Chondrocyte (in vitro differentiated cells): Measurements from ENCODE around the gene GNB1. TPM values are rescaled to one million over a fixed set of nuclear protein-coding genes. Genes with fewer than 3 reads are reported as not detected.
A peak's percentile ranks its signal among the peaks of the same experiment; 100 is the strongest.

Experiments
- DNase-seq: peaks from one replicate; pipeline ENCODE4 v3.0.0; 2021; ENCODE audit warnings: mixed read lengths, low spot score
- H3K27ac Mint-ChIP-seq: one replicate; pipeline ENCODE4 v1.8.0; 2021; ENCODE audit warnings: mild to moderate bottlenecking, moderate library complexity, mixed read lengths; ENCODE audit not compliant: unreplicated experiment
- H3K27me3 Mint-ChIP-seq: 2 replicates; pipeline ENCODE4 v1.8.0; 2021; ENCODE audit warnings: low read depth, mixed read lengths
- H3K36me3 Mint-ChIP-seq: 2 replicates; pipeline ENCODE4 v1.8.0; 2021; ENCODE audit warnings: low read depth, mixed read lengths
- H3K4me1 Mint-ChIP-seq: 2 replicates; pipeline ENCODE4 v1.8.0; 2021; ENCODE audit warnings: low read depth, mild to moderate bottlenecking, mixed read lengths
- H3K4me3 Mint-ChIP-seq: one replicate; pipeline ENCODE4 v1.8.0; 2021; ENCODE audit warnings: mild to moderate bottlenecking, moderate library complexity, mixed read lengths; ENCODE audit not compliant: unreplicated experiment
- H3K9me3 Mint-ChIP-seq: 2 replicates; pipeline ENCODE4 v1.8.0; 2021; ENCODE audit warnings: low read depth, mixed read lengths
- CTCF ChIP-seq: fragments of 200-600 bp; sonication (generic); IDR thresholded peaks from 2 replicates; pipeline ENCODE4 v1.5.0; 2021; ENCODE audit warnings: antibody characterized with exemption, mild to moderate bottlenecking, moderate library complexity
- total RNA-seq: library from RNA; stranded (reverse); gene quantifications from 3 replicates; pipeline ENCODE4 v1.2.1, GENCODE V29; 2021

The GNB1 gene
- total RNA-seq, 1 donor from 2014 or later: 538 TPM

GRCh38 chr1:1893291-1893985, 2.6 kb upstream of the GNB1 start:
- no peaks in the 10 kb centered on the region for H3K36me3 Mint-ChIP-seq
- no peaks in the 10 kb centered on the region for H3K27me3 Mint-ChIP-seq
- no peak for TF ChIP-seq CTCF
- H3K4me3 Mint-ChIP-seq: no peak overlapping the region
- no peak overlapping the region for H3K27ac Mint-ChIP-seq
- peaks cover 29% of the 10 kb centered on the region for H3K4me1 Mint-ChIP-seq
- no peaks in the 10 kb centered on the region for H3K9me3 Mint-ChIP-seq
- DNase-seq: no peak

GRCh38 chr1:1892763-1893120, 1.9 kb upstream of the GNB1 start:
- Mint-ChIP-seq H3K36me3 (no peaks in the 10 kb centered on the region), H3K4me1 (peaks cover 36% of the 10 kb centered on the region), H3K27ac (no peak overlapping the region), H3K4me3 (no peak overlapping the region), H3K27me3 (no peaks in the 10 kb centered on the region), H3K9me3 (no peaks in the 10 kb centered on the region)
- no peak for DNase-seq
- TF ChIP-seq CTCF: no peak

- TF ChIP-seq CTCF: no peak
- H3K36me3 Mint-ChIP-seq: no peaks in the 10 kb centered on the region
- no peak for DNase-seq
- peaks cover 40% of the 10 kb centered on the region for H3K4me1 Mint-ChIP-seq
- H3K27ac Mint-ChIP-seq: peak overlapping the region; percentile 86
- H3K27me3 Mint-ChIP-seq: no peaks in the 10 kb centered on the region
- H3K9me3 Mint-ChIP-seq: no peaks in the 10 kb centered on the region
- peak overlapping the region; percentile 73 for H3K4me3 Mint-ChIP-seq
Measured at GRCh38 chr1:1892079-1892762, 1.3 kb upstream of the GNB1 start.

- Mint-ChIP-seq H3K27me3 (no peaks in the 10 kb centered on the region), H3K4me1 (peaks cover 43% of the 10 kb centered on the region), H3K36me3 (no peaks in the 10 kb centered on the region), H3K9me3 (no peaks in the 10 kb centered on the region), H3K27ac (peak overlapping the region; percentile 86), H3K4me3 (peak overlapping the region; percentile 73)
- TF ChIP-seq CTCF: peak; percentile 20
- peak; percentile 93 for DNase-seq
Measured at GRCh38 chr1:1891349-1892078, 627 bp upstream of the GNB1 start.

GRCh38 chr1:1889847-1890505, 911 bp downstream of the GNB1 start:
- no peaks in the 10 kb centered on the region for H3K27me3 Mint-ChIP-seq
- TF ChIP-seq CTCF: no peak
- DNase-seq: no peak
- peak overlapping the region; percentile 88 for H3K27ac Mint-ChIP-seq
- H3K4me1 Mint-ChIP-seq: peaks cover 47% of the 10 kb centered on the region
- H3K4me3 Mint-ChIP-seq: peak overlapping the region; percentile 85
- H3K9me3 Mint-ChIP-seq: no peaks in the 10 kb centered on the region
- H3K36me3 Mint-ChIP-seq: no peaks in the 10 kb centered on the region
